ENCODE measurements around the gene EIF4E1B. TPM values are rescaled to one million over a fixed set of nuclear protein-coding genes. Genes with fewer than 3 reads are reported as not detected.

Gene EIF4E1B
- total RNA-seq = not detected

GRCh38 chr5:176629853-176630680, at the start of gene EIF4E1B, which contains the start of gene SNCB:
EIF4E1B (plus strand) TSS chr5:176630675; CDS start chr5:176642788, 12,113 bp downstream.
SNCB (minus strand) TSS chr5:176630534; CDS start chr5:176629654, 880 bp downstream.

GRCh38 chr5:176609724-176610434, 20.6 kb upstream of the EIF4E1B start, which contains the start of gene GPRIN1:
GPRIN1 (minus strand) TSS chr5:176610156; CDS start chr5:176599834, 10,322 bp downstream.

GRCh38 chr5:176647030-176647842, 16.8 kb downstream of the EIF4E1B start, which contains the start of gene TSPAN17:
TSPAN17 (plus strand) TSS chr5:176647484; CDS start chr5:176647616, 132 bp downstream.

Small RNA genes lying within 50 kb of the gene (microRNA-seq; reads per million reads assigned to microRNA genes)
- gene MIR4281 (ENCODE audit: borderline microRNAs expressed, borderline replicate concordance) = not detected

Other genes with a start within 250 kb of the EIF4E1B start
- 10 to 100 TPM; 29.3 to 29.7 TPM for gene NOP16, start 242.1 kb upstream of the EIF4E1B start, total RNA-seq
- gene HIGD2A, start 241.9 kb upstream of the EIF4E1B start, total RNA-seq = 100 to 1,000 TPM; 185 to 189 TPM
- gene CLTB, start 214.1 kb upstream of the EIF4E1B start, total RNA-seq = 10 to 100 TPM; 54.6 to 58.6 TPM
- 10 to 100 TPM; 32.6 to 34.7 TPM for gene FAF2, start 182.3 kb upstream of the EIF4E1B start, total RNA-seq
- 100 to 1,000 TPM; 161 to 165 TPM for gene RNF44, start 93.3 kb upstream of the EIF4E1B start, total RNA-seq
- gene CDHR2, start 81.3 kb upstream of the EIF4E1B start, total RNA-seq = 1 to 10 TPM; 1.9 to 2.1 TPM
- gene GPRIN1, start 20.5 kb upstream of the EIF4E1B start, total RNA-seq = 1 to 10 TPM; 2.2 to 2.3 TPM
- gene SNCB, start 141 bp upstream of the EIF4E1B start, total RNA-seq = not detected
- 10 to 100 TPM; 44.6 to 48.0 TPM for gene TSPAN17, start 16.8 kb downstream of the EIF4E1B start, total RNA-seq
- gene UNC5A, start 179.9 kb downstream of the EIF4E1B start, total RNA-seq = not detected

Measured in activated naive CD4-positive, alpha-beta T cell treated with anti-CD3 and anti-CD28 coated beads, Interleukin-2, amount 10 ng/mL, durations not matched to agents 5 hours and 36 hours (primary cell).